Kasumi-1 (cell line): ENCODE results near the gene DGKH.

ENCODE experiments used
- DNase-seq, 2 experiments: peaks; one replicate each; lab custom pipeline; 2025; lab: John Stamatoyannopoulos, UW

Gene DGKH, protein sequence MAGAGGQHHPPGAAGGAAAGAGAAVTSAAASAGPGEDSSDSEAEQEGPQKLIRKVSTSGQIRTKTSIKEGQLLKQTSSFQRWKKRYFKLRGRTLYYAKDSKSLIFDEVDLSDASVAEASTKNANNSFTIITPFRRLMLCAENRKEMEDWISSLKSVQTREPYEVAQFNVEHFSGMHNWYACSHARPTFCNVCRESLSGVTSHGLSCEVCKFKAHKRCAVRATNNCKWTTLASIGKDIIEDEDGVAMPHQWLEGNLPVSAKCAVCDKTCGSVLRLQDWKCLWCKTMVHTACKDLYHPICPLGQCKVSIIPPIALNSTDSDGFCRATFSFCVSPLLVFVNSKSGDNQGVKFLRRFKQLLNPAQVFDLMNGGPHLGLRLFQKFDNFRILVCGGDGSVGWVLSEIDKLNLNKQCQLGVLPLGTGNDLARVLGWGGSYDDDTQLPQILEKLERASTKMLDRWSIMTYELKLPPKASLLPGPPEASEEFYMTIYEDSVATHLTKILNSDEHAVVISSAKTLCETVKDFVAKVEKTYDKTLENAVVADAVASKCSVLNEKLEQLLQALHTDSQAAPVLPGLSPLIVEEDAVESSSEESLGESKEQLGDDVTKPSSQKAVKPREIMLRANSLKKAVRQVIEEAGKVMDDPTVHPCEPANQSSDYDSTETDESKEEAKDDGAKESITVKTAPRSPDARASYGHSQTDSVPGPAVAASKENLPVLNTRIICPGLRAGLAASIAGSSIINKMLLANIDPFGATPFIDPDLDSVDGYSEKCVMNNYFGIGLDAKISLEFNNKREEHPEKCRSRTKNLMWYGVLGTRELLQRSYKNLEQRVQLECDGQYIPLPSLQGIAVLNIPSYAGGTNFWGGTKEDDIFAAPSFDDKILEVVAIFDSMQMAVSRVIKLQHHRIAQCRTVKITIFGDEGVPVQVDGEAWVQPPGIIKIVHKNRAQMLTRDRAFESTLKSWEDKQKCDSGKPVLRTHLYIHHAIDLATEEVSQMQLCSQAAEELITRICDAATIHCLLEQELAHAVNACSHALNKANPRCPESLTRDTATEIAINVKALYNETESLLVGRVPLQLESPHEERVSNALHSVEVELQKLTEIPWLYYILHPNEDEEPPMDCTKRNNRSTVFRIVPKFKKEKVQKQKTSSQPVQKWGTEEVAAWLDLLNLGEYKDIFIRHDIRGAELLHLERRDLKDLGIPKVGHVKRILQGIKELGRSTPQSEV

DNA sequence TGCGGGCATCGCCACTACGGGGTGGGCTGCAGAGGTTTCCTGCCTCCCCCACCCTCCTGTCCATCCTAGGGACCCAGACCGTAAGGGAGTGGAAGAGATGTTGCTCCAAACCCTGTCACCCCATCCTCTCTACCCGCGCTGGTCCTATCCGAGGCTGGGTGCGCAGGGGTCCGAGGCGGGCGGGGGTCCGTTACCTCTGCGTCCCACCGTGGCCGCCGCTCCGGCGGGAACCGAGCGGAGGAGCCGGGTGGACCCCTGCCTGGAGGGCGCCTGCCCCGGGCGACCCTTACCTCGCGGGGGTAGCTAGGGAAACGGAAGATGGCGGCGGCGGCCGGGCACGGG lies at the start of gene DGKH:
TSS of gene DGKH (plus strand) at position 307 of the 342 bp plus-strand sequence. CDS start 126 bp downstream, outside the sequence.
- DNase-seq = peak in 1 of 2 experiments; percentile 30

DNA sequence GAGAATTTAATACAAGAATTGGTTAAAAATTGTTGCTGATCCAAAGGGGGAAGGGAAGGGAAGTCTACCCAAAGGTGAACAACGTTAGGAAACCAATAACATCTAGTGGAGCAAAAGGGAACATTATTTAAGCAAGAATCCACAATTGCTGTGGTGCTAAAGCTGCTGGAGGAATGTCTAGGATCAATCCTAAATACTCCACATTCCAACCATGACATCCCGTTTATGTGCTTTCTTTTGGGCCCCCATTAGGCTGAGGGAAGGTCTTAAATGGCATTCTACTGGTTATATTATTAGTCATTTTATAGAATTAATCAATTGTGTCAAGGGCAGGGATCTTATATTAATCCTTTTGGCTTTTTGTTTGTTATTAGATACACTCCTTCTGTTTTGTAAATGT lies 47.6 kb upstream of the DGKH start:
- no peak for DNase-seq

DNA sequence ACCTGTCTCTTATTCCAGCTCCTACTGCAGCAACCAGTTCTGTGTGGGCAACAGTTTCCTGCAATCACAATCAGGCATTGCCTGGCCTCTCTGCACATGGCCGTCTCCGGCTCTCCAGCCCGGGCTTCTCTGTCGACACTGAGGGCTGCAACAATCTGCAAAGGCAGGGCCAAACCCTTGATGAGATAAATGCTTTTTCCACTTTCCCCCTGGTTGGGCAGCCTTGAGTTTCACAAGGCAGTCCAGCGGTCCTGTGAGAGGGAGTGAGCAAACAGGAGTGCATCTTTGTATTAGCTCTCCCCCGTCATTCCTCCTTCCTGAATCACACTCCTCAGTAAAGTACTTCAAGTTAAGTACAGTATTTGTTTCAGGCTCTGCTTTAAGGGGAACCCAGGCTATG lies 46.9 kb upstream of the DGKH start:
- no peak for DNase-seq

DNA sequence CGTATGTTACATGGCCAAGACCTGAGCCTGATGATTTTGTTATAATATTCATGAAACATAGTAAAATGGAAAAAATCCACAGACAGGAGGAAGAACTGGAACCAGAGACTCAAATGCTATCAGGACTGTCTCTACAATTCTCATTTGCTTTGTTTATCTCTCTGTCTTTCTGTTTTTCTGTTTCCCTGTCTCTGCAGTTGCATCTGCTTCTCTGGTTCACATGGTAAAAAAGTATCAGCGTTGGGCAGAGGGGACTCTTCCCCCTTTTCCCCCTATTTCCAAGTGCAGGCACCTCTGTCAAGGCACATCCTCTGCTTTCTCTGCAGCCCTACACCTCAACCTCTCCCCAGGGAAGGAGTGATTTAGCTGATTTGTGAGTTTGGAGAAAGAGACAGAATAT lies 46.4 kb upstream of the DGKH start:
- no peak for DNase-seq

DNA sequence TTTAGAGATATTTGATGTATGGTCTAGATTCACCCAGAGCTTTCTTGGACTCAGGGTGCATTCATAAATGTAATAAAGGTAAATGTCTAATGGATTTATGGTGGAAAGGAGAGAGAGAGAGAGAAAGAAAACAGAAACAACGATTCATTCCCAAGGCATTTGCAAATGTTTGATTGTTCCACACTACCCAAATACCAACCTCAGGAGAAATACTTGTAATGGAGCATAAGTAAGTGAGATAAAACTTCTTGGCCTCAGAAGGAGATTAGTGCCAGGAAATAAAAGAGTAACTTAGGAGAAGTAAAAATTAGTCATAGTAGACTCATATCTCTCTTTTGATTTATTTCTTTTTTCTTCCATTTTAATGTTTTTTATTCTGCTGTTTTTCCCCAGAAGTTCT lies 40.6 kb upstream of the DGKH start:
- DNase-seq = no peak

DNA sequence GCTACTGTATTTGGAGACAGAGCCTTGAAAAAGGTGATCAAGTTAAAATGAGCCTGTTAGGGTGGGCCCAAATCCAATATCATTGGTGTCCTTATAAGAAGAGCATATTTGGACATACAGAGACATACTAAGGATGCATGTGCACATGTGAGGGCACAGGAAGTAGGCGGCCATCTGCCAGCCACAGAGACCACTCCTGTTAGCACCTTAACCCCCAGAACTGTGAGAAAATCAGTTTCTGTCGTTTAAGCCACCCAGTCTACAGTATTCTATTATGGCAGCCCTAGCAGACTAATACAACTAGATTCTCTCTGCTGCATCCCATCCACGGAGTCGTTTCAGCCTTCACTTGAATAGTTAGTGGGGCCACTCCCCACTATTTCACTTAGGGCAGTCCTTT lies 39.4 kb upstream of the DGKH start:
- DNase-seq = no peak

DNA sequence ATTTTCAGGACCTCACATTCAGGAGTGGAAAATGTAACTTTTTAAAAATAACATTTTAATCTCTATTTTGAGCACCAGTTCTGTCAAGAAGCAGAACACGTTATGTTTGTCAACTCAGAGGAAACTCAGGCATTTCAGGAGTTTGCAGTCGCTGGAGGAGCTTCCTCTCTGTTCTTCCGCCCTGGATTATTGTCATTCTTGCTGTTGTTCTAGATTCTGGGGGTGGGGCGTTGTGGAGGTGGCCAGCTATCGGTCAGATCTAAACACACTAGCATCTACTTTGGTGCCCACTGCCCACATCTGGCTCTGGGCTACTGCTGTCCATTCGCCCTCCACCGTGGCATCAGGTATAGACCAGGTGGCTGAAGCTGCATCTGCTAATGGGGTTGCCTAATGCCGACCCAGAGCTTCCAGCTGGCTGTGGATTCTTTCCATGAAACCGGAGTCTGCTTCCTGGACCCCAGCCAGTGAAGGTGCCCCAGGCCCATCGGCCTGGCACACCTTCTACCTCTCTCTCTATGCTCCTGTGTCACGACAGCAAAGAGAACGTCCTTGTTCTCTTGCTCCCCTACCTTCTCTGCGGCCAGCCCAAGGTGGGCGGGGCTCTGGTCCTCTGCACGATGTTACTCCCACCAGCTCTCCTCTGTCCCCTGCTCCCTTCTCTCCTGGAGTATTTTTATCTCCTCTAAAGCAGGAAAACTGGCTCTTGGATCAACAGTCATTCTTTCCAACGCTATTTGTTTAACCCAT lies 36.7 kb upstream of the DGKH start:
- DNase-seq = no peak

DNA sequence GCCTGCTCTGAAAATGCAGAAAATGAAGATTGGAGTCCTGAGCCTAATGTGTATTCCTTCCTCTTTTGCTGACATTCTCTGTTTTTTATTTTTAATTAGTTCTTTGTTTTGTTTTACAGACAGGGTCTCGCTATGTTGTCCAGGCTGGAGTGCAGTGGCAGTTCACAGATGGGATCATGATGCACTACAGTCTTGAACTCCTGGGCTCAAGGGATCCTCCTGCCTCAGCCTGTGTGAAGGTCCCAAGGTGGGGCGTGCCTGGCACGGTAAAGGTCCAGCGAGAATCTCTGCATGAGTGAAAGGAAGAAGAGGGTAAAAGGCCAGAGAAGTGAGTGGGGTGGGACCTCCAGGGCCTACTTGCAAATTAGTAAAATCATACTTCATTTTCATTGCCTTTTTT lies 34.3 kb upstream of the DGKH start:
- DNase-seq = no peak

DNA sequence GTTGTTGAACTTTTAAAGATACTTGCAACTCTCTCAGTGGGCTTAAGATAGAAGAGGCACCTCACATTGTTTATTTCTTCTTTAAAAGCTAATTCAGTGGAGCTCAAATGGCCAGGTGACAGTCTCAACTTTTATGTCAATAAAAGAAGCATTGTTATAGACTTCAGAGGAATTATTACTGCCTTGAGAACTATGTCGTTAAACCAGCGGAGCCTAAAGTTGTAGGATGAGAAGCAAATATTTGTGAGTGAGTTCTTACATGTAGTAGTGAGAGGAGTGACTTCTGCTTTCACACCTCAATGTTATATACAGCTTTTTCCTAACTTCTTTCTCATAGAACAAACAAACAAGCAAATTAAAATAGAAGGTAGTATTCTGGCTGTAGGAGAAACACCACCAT lies 31.2 kb upstream of the DGKH start:
- DNase-seq = no peak

DNA sequence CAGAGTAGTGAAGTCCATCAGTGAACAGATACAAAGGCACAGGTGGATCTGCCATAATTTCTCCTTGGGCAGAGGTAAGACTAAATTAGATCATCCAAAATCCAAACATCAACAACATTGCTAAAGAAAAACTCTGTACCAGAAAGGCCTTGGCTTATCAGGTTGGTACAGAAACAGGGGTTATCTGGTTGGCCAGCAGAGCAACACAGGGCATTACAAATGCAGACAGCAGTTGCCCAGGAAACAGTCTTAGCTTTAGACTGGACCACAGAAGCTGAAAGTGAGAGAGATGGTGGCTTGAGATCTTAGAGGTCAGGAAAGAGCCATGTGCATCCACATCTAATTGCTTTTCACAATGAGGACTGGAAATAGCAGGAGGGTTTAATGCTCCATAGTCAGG lies 26.6 kb upstream of the DGKH start:
- no peak for DNase-seq

DNA sequence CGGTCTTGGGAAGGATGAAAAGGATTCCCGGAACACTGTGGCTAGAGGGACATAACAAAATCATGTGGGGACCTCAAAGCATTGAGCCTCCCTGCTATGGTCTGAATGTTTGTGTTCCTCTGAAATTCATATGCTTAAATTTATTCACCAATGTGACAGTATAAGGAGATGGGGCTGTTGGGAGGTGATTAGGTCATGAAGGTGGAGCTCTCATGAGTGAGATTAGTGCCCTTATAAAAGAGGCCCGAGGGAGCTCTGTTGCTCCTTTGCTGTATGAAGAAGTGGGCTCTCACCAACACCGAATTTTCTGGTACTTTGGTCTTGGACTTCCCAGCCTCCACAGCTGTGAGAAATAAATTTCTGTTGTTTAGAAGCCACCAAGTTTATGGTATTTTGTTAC lies 26.1 kb upstream of the DGKH start:
- no peak for DNase-seq

DNA sequence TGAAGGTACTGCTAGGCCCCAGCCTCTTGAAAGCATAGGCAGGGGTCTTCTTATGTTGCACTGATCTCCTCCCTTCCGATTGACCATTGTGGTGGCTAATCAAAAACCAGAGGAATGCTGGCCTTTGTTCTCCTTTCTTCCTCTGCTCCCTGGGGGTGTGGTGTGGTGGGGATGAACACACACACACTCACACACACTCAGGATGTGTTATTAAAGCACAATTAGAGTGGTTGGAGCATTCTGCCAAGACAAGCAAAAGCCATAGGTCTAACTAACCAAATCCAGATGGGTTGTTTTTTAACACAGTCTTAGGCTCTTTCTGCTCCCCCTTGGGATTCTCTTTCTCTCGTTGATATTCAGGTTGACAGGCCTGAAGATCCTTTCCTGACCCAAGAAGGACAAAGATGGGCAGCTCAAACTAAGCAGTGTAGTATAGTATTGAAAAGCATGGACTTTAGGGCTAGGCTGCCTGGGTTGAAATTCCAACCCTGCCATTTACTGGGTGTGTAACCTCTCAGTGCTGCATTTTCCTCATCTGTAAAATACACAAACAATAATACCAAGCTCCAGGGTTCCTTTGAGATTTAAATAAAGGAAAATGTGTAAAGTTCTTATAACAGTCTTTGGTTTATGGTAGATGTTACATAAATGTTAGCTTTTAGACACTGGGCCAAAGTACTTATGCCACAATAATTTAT lies 25.5 kb upstream of the DGKH start:
- no peak for DNase-seq

DNA sequence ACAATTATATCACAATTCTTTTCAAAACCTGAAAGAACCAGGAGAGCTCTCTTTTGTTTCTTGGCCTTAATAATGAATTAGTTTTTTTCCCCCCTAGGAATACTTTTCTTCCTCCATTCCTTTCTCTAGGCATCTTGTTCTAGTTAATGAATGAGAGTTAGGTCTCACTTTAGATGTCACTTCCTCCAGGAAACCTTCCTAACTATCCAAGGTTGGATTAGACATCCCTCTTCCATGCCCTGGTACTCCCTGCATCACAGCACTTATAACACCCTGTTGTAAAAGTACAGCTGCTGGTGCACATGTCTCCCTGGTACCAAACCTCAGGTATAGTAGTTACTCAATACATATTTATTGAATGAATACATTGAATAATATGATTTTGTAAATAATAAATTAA lies 21.2 kb upstream of the DGKH start:
- DNase-seq = no peak

DNA sequence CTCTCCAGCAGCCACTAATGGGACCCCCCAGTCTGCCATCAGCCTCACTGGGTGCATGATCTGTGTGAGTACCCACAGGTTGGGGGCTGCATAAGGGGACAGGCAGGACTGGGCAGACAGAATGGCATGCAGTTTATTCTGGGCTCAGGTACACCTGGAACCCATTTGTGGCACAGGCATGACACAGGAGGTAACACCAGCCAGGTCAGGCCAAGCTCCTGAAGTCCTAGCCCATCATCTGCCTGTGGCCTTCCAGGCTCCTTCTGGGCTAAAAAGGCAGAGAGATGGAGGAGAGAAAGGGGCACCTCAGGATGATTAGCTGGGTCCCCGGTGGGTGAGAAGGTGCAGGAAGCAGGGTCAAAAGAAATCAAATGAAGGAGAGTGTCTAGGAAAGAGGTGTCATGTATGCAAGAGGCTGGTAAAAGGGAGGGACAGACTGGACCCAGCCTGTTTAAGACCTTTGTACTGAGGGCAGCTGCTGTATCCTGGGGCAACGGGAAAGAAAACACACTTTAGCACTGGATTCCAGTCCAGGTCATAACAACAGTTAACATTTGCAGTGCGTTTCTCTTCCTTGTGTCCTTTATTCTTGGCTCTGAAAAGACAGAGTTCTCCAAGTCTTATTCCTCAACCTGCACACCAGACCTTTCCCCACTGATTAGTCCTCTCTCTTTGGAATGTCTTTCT lies 20.2 kb upstream of the DGKH start:
- DNase-seq = no peak

DNA sequence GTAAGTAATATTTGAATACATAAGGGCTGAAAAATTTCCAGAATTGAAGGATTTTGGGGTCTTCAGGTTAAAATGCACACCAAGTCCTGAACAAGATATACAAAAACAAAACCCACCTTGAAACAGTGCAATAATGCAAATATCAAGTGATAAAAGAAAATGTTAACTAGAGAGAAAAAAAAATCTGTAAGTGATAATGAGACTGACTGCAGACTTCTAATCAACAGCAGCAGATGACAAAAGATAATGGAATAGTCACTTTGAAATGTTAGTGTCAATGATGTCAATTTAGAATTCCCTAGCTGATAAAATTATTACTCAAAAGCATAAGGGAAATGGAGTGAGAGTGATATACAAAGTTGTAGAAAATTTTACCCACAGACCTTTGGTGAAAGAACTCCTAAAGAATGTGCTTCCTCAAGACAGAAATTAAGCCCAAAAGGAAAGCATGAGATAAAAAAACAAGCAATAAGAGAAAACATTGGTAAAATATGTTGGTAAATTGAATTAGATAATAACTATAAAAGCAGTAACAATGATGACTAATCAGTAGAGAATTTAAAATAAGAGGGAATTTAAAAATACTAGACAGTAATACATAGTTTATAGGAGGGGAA lies 12.4 kb upstream of the DGKH start:
- peak in 1 of 2 experiments; percentile 21 for DNase-seq

DNA sequence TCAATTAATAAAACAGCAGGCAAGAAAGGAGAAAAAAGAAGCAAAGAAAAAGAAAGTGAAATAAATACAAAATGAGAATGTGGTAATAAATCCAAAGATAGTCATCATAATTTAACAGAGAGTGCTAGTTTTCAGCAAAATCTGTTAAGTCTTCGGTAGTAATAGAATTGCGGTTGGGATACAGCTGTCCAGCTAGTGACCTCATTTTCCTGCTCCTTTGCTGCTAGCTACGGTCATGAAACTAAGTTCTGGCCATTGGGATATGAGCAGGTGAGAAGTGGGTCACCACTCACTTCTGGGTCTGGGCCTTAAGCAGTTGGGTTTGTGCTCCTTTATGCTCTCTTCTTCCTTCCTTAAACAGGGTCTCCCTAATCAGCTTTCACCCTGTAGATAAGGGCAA lies 11.7 kb upstream of the DGKH start:
- no peak for DNase-seq

DNA sequence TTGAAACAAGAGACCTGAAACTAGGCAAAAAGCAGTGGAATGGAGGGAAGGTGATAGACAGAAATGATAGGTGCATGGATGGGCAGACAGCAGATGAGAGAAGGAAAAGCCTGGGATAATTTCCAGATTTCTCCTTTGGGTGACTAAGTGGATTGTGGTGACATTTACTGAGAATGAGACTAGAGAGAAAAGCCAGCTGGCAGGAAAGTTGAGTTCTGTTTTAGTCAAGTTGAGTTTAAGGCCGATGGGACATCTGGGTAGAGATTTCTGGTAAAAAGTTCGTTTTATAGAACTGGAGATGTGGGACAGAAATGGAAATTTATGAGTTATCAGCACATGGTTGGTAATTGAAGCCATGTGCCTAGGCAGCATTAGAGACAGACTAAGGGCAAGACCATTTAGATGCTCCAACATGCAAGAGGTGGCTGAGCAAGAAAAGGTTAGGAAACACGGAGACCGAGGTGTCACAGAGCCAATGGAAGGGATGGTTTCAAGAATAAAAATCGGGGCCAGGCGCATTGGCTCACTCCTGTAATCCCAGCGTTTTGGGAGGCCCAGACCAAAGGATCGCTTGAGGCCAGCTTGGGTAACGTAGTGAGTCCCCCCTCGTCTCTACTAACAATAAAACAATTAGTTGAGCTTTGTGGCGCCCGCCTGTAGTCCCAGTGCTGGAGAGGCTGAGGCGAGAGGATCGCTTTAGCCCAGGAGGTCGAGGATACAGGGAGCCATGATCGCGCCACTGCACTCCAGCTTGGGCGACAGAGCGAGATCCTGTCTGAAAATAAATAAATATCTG lies 9.6 kb upstream of the DGKH start:
- DNase-seq = no peak

DNA sequence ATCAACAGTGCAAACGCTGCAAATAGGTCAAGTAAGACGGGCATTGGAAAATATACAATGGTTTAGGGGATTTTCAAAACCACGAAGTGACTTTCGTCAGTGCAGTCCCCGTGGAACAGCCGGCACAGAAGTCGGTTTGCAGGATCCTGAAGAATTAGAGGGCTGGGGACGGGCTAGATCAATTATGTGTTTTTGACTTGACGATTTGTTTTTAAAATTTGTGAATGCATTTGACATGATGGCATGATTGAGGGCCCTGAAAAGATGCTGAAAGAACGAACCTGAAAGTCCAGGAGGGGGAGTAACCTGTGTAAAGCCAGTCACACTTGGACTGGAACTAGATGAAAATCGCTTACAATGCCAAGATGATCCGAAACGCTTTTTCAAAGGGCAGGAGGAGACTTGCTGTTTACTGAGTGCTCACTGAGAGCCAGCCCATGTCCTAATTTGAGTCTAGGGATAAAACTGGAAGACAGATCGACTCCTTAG lies 8.9 kb upstream of the DGKH start:
- DNase-seq = no peak
